KMS-11 (cell line): ENCODE results near the gene NOTCH2.
A peak's percentile ranks its signal among the peaks of the same experiment; 100 is the strongest.

Source experiments
- H2AFZ ChIP-seq: fragments of 200-600 bp; sonication (generic); 2 replicates; pipeline ENCODE4 v1.6.1; 2016; ENCODE audit warnings: antibody characterized with exemption, mixed run types, low read depth
- H3K27ac ChIP-seq: fragments of 200-600 bp; sonication (generic); 2 replicates; pipeline ENCODE4 v1.6.1; 2016; ENCODE audit warnings: mild to moderate bottlenecking, mixed run types
- H3K27me3 ChIP-seq: fragments of 200-600 bp; sonication (generic); 2 replicates; pipeline ENCODE4 v1.6.1; 2017; ENCODE audit warnings: mild to moderate bottlenecking, low read depth, mixed run types, moderate library complexity; ENCODE audit not compliant: insufficient read depth
- H3K36me3 ChIP-seq: fragments of 200-600 bp; sonication (generic); 2 replicates; pipeline ENCODE4 v1.6.1; 2017; ENCODE audit warnings: mild to moderate bottlenecking, mixed run types; ENCODE audit not compliant: insufficient read depth
- H3K4me1 ChIP-seq: fragments of 200-600 bp; sonication (generic); 2 replicates; pipeline ENCODE4 v1.6.1; 2016; ENCODE audit warnings: mild to moderate bottlenecking, low read depth, mixed run types; ENCODE audit not compliant: poor library complexity, severe bottlenecking
- H3K4me2 ChIP-seq: fragments of 200-600 bp; sonication (generic); 2 replicates; pipeline ENCODE4 v1.7.0; 2016; ENCODE audit warnings: mild to moderate bottlenecking, mixed run types
- H3K4me3 ChIP-seq: fragments of 200-600 bp; sonication (generic); IDR thresholded peaks from 2 replicates; pipeline ENCODE4 v1.6.1; 2017; ENCODE audit warnings: low read depth, low read length, mixed read lengths; ENCODE audit not compliant: insufficient read depth
- H3K79me2 ChIP-seq: fragments of 200-600 bp; sonication (generic); 2 replicates; pipeline ENCODE4 v1.6.1; 2016; ENCODE audit warnings: low read depth, mixed run types; ENCODE audit not compliant: insufficient read depth
- H3K9ac ChIP-seq: fragments of 200-600 bp; sonication (generic); 2 replicates; pipeline ENCODE4 v1.6.1; 2016; ENCODE audit warnings: mild to moderate bottlenecking, mixed run types
- H4K20me1 ChIP-seq: fragments of 200-600 bp; sonication (generic); 2 replicates; pipeline ENCODE4 v1.6.1; 2016; ENCODE audit warnings: mild to moderate bottlenecking, mixed run types; ENCODE audit not compliant: insufficient read depth
- TF ChIP-seq, protein P1 (sequence below): fragments of 200-600 bp; sonication (generic); conservative IDR thresholded peaks from 2 replicates; pipeline ENCODE4 v1.6.1; 2017; ENCODE audit warnings: low read depth, mild to moderate bottlenecking, antibody characterized with exemption, low read length, moderate library complexity, mixed read lengths

Gene NOTCH2

DNA sequence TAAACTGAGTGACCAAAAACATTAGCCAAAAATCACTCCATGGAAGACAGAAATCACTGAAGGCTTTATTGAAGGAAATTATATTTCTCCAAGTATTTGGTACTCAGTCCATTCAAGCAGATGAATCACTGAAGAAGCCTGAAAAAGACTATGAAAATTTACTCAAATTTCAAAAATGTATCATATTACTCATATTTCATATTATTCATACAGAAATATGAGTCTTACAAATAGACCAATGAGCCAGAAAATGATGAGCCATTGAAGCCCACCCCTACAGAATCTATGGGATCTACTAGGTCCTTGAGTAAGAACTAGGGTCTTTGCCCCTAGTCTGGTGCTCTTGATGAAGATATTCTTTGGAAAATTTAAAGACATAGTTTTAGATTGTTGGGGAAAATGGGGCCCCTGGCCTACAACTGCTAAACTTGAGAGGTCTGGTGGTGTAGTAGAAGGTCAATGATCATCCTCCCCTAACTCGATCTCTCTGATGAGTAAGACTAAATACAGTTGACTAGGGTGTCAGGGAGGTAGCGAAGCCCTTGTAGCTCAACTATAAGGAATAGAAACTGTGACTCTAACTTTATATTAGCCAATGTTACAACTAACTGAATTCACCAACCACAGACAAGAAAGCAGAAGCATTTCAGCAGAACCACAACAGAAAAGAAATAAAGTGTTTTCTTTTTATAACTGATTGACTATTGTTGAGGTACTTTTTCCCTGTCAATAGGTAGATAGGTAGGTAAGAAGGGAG lies 81.0 kb downstream of the NOTCH2 start:
- H3K4me1 ChIP-seq = peaks cover 20% of the 10 kb centered on the region
- no peak overlapping the region for H3K27ac ChIP-seq
- H3K4me3 ChIP-seq = no peak overlapping the region
- H4K20me1 ChIP-seq = no peaks in the 10 kb centered on the region
- no peaks in the 10 kb centered on the region for H3K79me2 ChIP-seq
- H3K27me3 ChIP-seq = no peaks in the 10 kb centered on the region
- peak overlapping the region; percentile 29; the same call in 1 of the 2 replicates for H3K4me2 ChIP-seq
- H2AFZ ChIP-seq = no peak overlapping the region
- H3K9ac ChIP-seq = no peak overlapping the region
- TF ChIP-seq, protein P1, sequence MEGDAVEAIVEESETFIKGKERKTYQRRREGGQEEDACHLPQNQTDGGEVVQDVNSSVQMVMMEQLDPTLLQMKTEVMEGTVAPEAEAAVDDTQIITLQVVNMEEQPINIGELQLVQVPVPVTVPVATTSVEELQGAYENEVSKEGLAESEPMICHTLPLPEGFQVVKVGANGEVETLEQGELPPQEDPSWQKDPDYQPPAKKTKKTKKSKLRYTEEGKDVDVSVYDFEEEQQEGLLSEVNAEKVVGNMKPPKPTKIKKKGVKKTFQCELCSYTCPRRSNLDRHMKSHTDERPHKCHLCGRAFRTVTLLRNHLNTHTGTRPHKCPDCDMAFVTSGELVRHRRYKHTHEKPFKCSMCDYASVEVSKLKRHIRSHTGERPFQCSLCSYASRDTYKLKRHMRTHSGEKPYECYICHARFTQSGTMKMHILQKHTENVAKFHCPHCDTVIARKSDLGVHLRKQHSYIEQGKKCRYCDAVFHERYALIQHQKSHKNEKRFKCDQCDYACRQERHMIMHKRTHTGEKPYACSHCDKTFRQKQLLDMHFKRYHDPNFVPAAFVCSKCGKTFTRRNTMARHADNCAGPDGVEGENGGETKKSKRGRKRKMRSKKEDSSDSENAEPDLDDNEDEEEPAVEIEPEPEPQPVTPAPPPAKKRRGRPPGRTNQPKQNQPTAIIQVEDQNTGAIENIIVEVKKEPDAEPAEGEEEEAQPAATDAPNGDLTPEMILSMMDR = no peak
- no peaks in the 10 kb centered on the region for H3K36me3 ChIP-seq

DNA sequence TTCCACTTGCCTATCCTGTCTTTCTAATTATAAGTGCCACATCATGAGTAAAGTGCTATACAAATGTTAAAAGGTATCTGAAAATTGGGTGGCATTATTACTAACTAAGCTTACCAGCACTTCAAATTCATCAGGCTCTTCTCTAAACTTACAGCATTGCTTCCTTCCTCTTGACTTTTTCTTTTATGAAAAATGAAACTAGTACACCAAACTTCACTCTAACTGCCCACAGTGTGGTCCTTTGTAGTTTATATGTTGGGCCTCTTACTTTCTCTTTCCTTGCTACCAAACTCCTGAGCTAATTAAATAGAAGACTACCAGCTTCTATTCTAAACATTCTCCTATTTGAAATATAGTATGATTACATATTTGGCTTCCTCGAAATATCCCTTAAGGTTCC lies 81.8 kb downstream of the NOTCH2 start:
- Histone ChIP-seq H3K4me3 (no peak overlapping the region), H3K9ac (no peak overlapping the region), H2AFZ (no peak overlapping the region), H4K20me1 (no peaks in the 10 kb centered on the region), H3K79me2 (no peaks in the 10 kb centered on the region), H3K27ac (no peak overlapping the region), H3K36me3 (no peaks in the 10 kb centered on the region), H3K27me3 (no peaks in the 10 kb centered on the region), H3K4me1 (peaks cover 20% of the 10 kb centered on the region), H3K4me2 (peak overlapping the region; percentile 29; the same call in 1 of the 2 replicates)
- TF ChIP-seq, protein P1 = no peak

DNA sequence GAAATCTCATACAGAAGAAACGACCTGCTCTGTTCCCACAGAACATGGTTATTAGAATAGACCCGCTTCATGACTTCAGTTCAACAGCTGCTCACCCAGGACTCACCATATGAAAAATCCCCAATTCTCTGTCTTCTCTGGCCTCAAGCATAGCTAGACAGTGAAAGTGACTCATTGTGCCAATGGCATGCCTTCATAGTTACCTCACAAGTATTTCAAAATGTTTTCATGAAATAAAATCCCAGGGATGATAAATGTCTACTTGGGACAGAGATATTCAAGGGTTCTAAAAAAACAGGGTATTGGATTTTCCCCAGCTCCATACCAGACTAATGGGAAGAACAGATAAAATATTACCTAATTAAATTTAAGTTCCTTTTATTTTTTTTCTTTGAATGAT lies 82.3 kb downstream of the NOTCH2 start:
- Histone ChIP-seq H3K4me2 (no peak overlapping the region), H3K4me1 (peaks cover 20% of the 10 kb centered on the region), H3K27me3 (no peaks in the 10 kb centered on the region), H3K4me3 (no peak overlapping the region), H2AFZ (no peak overlapping the region), H3K27ac (no peak overlapping the region), H3K36me3 (no peaks in the 10 kb centered on the region), H3K9ac (no peak overlapping the region), H4K20me1 (no peaks in the 10 kb centered on the region), H3K79me2 (no peaks in the 10 kb centered on the region)
- TF ChIP-seq, protein P1 = no peak

DNA sequence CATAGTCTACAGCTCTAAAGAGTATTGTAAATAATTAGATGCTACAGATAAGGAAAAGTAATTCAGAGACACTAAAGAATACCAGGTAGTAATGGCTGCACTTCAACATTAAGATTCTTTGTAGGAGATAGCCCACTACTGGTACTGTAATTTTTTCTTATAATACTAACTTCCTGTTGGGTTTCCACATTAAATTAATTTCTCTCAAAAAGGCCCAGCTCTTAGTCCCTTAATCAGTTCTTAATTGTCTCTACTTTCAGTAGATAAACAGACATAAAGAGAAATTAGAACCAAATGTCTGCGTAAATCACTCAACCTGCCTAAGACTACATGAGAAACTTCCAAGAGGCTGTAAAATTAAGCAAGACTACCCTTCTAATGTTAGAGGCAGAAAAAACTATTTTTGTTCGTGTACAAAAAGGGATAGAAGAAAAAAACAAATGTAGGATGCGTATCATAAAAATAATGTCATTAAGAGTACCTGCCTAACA lies 83.4 kb downstream of the NOTCH2 start:
- Histone ChIP-seq H3K27me3 (no peaks in the 10 kb centered on the region), H2AFZ (no peak overlapping the region), H4K20me1 (no peaks in the 10 kb centered on the region), H3K9ac (no peak overlapping the region), H3K4me3 (no peak overlapping the region), H3K4me1 (peaks cover 20% of the 10 kb centered on the region), H3K79me2 (no peaks in the 10 kb centered on the region), H3K27ac (no peak overlapping the region), H3K36me3 (no peaks in the 10 kb centered on the region), H3K4me2 (no peak overlapping the region)
- TF ChIP-seq, protein P1 = no peak
